GM04503 (cell line): ENCODE results near the gene COPRS.
"Not testable (repeated sequence)": the region's sequence is repeated elsewhere in the genome, so short reads cannot be mapped to it uniquely, and the experiment has no call there.

ENCODE experiments used
- DNase-seq: peaks from one replicate; pipeline ENCODE4 v3.0.0-alpha.2; 2012; ENCODE audit warnings: low read depth

COPRS gene

GRCh38 chr17:31843070-31843745, 15.8 kb downstream of the COPRS start:
- peak; percentile 44 for DNase-seq

GRCh38 chr17:31842195-31843069, 16.6 kb downstream of the COPRS start:
- peak; percentile 18 for DNase-seq

- no peak for DNase-seq
These were observed 17.2 kb downstream of the COPRS start for GRCh38 chr17:31841850-31842194.

- DNase-seq: no peak
These were observed 20.3 kb downstream of the COPRS start for GRCh38 chr17:31838636-31839225.

GRCh38 chr17:31835984-31836383, 23.1 kb downstream of the COPRS start:
- no peak for DNase-seq

- DNase-seq: no peak
These were observed 24.6 kb downstream of the COPRS start for GRCh38 chr17:31834448-31834847.

- no peak for DNase-seq
These were observed 26.3 kb downstream of the COPRS start for GRCh38 chr17:31832746-31833145.

- DNase-seq: no peak
These were observed 27.8 kb downstream of the COPRS start for GRCh38 chr17:31830971-31831858.

GRCh38 chr17:31829649-31830048, 29.4 kb downstream of the COPRS start:
- no peak for DNase-seq

GRCh38 chr17:31828955-31829354, 30.1 kb downstream of the COPRS start:
- not testable (repeated sequence) for DNase-seq

- DNase-seq: no peak
These were observed 32.9 kb downstream of the COPRS start for GRCh38 chr17:31825961-31826691.

GRCh38 chr17:31824766-31825360, 34.2 kb downstream of the COPRS start:
- DNase-seq: no peak

GRCh38 chr17:31823014-31823413, 36.0 kb downstream of the COPRS start:
- DNase-seq: no peak

GRCh38 chr17:31820691-31821435, 38.2 kb downstream of the COPRS start:
- DNase-seq: no peak

- DNase-seq: no peak
These were observed 39.5 kb downstream of the COPRS start for GRCh38 chr17:31819578-31819977.

- DNase-seq: not testable (repeated sequence)
These were observed 40.2 kb downstream of the COPRS start for GRCh38 chr17:31818863-31819262.

- DNase-seq: no peak
These were observed 43.8 kb downstream of the COPRS start for GRCh38 chr17:31815212-31815730.

GRCh38 chr17:31811101-31811500, 47.9 kb downstream of the COPRS start:
- DNase-seq: no peak

- DNase-seq: not testable (repeated sequence)
These were observed 49.2 kb downstream of the COPRS start for GRCh38 chr17:31809876-31810275.

- DNase-seq: no peak
These were observed 50.5 kb downstream of the COPRS start for GRCh38 chr17:31808521-31809050.
